ENCODE results near the gene HSD17B1. TPM values are rescaled to one million over a fixed set of nuclear protein-coding genes. Genes with fewer than 3 reads are reported as not detected.
"Not testable (repeated sequence)": the region's sequence is repeated elsewhere in the genome, so short reads cannot be mapped to it uniquely, and the experiment has no call there.

Gene HSD17B1
- 2.8 TPM for polyA plus RNA-seq (2013)

DNA sequence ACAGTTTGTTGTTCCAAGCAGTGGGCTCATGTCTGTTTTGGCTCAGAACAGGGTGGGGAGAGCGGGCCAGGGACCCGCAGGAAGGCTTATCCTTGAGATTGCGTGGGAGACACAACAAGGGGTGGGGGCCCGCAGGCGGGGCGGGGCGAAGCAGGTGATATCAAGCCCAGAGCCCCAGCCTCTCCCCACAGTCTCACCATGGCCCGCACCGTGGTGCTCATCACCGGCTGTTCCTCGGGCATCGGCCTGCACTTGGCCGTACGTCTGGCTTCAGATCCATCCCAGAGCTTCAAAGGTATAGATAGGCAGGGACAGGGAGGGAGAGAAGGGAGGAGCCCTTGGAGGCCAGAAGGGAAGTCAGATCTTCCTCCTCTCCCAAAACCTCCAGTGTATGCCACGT, at the start of gene HSD17B1:
Gene HSD17B1 (plus strand): TSS at position 188 of the 400 bp plus-strand sequence. CDS start 11 bp downstream, at position 199.
- peak within 1 kb of the TSS in 3 of 7 experiments; percentile 88 to 95 (median 93) for H3K4me3 ChIP-seq (ENCODE audit: control insufficient read depth in 1 of 7, extremely low read depth in 1 of 7, insufficient read depth in 4 of 7, low read depth in 2 of 7, low read length in 6 of 7)
- WGBS (ENCODE audit: insufficient coverage), result 98% methylated on average over 8 of the region's 15 CpGs
- POLR2A ChIA-PET; CTCF ChIA-PET; DNase-seq; H3K27me3 ChIP-seq (replicated peaks in 2 of 5; ENCODE audit: control insufficient read depth in 4 of 5, insufficient read depth in 5 of 5, low read length in 4 of 5); H3K9me3 ChIP-seq (ENCODE audit: control extremely low read depth in 1 of 5, control insufficient read depth in 4 of 5, insufficient read depth in 2 of 5, low read depth in 1 of 5, low read length in 4 of 5); H3K36me3 ChIP-seq (ENCODE audit: control insufficient read depth in 4 of 4, insufficient read depth in 4 of 4, low read length in 3 of 4): not testable (repeated sequence)
- H3K27ac ChIP-seq (ENCODE audit: insufficient read depth in 1 of 2, low read depth in 1 of 2, low read length in 2 of 2, poor library complexity in 1 of 2, severe bottlenecking in 2 of 2), result peak within 1 kb of the TSS in 1 of 2 experiments; percentile 92
- H3K4me1 ChIP-seq (ENCODE audit: control extremely low read depth in 1 of 4, control insufficient read depth in 4 of 4, insufficient read depth in 4 of 4, low read length in 3 of 4), result peaks cover 3 to 27% (median 20%) of the 10 kb centered on the region in 4 experiments

DNA sequence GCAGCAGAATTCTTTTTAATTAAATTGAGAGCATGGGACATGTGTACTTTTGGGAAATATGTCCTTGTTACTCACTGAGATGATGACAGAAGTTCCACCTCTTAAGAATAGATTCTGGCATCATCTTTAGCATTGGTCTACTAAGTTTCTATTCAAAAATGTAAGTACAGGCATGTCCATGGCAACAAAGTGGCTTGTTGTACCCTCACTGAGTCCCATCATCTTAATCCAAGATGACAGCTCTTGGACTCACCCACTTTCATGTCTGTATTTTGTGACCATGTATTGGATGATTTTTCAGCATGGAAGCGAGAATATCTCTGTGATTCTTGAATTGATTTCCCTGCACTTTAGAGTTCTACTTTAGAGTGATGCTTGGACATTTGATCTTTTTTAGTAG, 49.8 kb upstream of the HSD17B1 start:
- H3K9me3 ChIP-seq (ENCODE audit: control extremely low read depth in 1 of 5, control insufficient read depth in 4 of 5, insufficient read depth in 2 of 5, low read depth in 1 of 5, low read length in 4 of 5), result no peaks in the 10 kb centered on the region
- DNase-seq, result no peak
- 100% methylated on average over 1 of the region's 1 CpG for WGBS (ENCODE audit: insufficient coverage)
- ChIA-PET POLR2A (no interaction called here), CTCF (no interaction called here)
- peaks cover 0 to 3% (median 2%) of the 10 kb centered on the region in 4 experiments for H3K4me1 ChIP-seq (ENCODE audit: control extremely low read depth in 1 of 4, control insufficient read depth in 4 of 4, insufficient read depth in 4 of 4, low read length in 3 of 4)
- no peak overlapping the region for H3K27ac ChIP-seq (ENCODE audit: insufficient read depth in 1 of 2, low read depth in 1 of 2, low read length in 2 of 2, poor library complexity in 1 of 2, severe bottlenecking in 2 of 2)
- H3K27me3 ChIP-seq (replicated peaks in 2 of 5; ENCODE audit: control insufficient read depth in 4 of 5, insufficient read depth in 5 of 5, low read length in 4 of 5), result no peaks in the 10 kb centered on the region
- no peak overlapping the region for H3K4me3 ChIP-seq (ENCODE audit: control insufficient read depth in 1 of 7, extremely low read depth in 1 of 7, insufficient read depth in 4 of 7, low read depth in 2 of 7, low read length in 6 of 7)
- peaks cover 19 to 56% (median 36%) of the 10 kb centered on the region in 4 experiments for H3K36me3 ChIP-seq (ENCODE audit: control insufficient read depth in 4 of 4, insufficient read depth in 4 of 4, low read length in 3 of 4)

GRCh38 chr17:42507671-42508070, 45.1 kb upstream of the HSD17B1 start:
- Histone ChIP-seq H3K27ac (ENCODE audit: insufficient read depth in 1 of 2, low read depth in 1 of 2, low read length in 2 of 2, poor library complexity in 1 of 2, severe bottlenecking in 2 of 2) (no peak overlapping the region), H3K4me3 (ENCODE audit: control insufficient read depth in 1 of 7, extremely low read depth in 1 of 7, insufficient read depth in 4 of 7, low read depth in 2 of 7, low read length in 6 of 7) (no peak overlapping the region), H3K4me1 (ENCODE audit: control extremely low read depth in 1 of 4, control insufficient read depth in 4 of 4, insufficient read depth in 4 of 4, low read length in 3 of 4) (peaks cover 9 to 30% (median 27%) of the 10 kb centered on the region in 4 experiments), H3K27me3 (replicated peaks in 2 of 5; ENCODE audit: control insufficient read depth in 4 of 5, insufficient read depth in 5 of 5, low read length in 4 of 5) (no peaks in the 10 kb centered on the region), H3K36me3 (ENCODE audit: control insufficient read depth in 4 of 4, insufficient read depth in 4 of 4, low read length in 3 of 4) (peaks cover 9 to 54% (median 15%) of the 10 kb centered on the region in 4 experiments), H3K9me3 (ENCODE audit: control extremely low read depth in 1 of 5, control insufficient read depth in 4 of 5, insufficient read depth in 2 of 5, low read depth in 1 of 5, low read length in 4 of 5) (no peaks in the 10 kb centered on the region)
- DNase-seq, result no peak
- 97% methylated on average over 4 of the region's 4 CpGs for WGBS (ENCODE audit: insufficient coverage)
- ChIA-PET POLR2A (interaction anchor here (0.6 kb wide), 1 partner anchor 25 kb away, joined by 3 read pairs; no protein-coding TSS in a partner anchor), CTCF (interaction anchor here (0.8 to 6.6 kb wide), 8 partner anchors 11 to 86 kb away, joined by 3 to 44 read pairs (median 4); no protein-coding TSS in a partner anchor)

GRCh38 chr17:42508426-42509165, 44.1 kb upstream of the HSD17B1 start:
- Histone ChIP-seq H3K36me3 (ENCODE audit: control insufficient read depth in 4 of 4, insufficient read depth in 4 of 4, low read length in 3 of 4) (peaks cover 7 to 51% (median 11%) of the 10 kb centered on the region in 4 experiments), H3K27ac (ENCODE audit: insufficient read depth in 1 of 2, low read depth in 1 of 2, low read length in 2 of 2, poor library complexity in 1 of 2, severe bottlenecking in 2 of 2) (peak overlapping the region in 1 of 2 experiments; percentile 27), H3K27me3 (replicated peaks in 2 of 5; ENCODE audit: control insufficient read depth in 4 of 5, insufficient read depth in 5 of 5, low read length in 4 of 5) (no peaks in the 10 kb centered on the region), H3K9me3 (ENCODE audit: control extremely low read depth in 1 of 5, control insufficient read depth in 4 of 5, insufficient read depth in 2 of 5, low read depth in 1 of 5, low read length in 4 of 5) (no peaks in the 10 kb centered on the region), H3K4me3 (ENCODE audit: control insufficient read depth in 1 of 7, extremely low read depth in 1 of 7, insufficient read depth in 4 of 7, low read depth in 2 of 7, low read length in 6 of 7) (no peak overlapping the region), H3K4me1 (ENCODE audit: control extremely low read depth in 1 of 4, control insufficient read depth in 4 of 4, insufficient read depth in 4 of 4, low read length in 3 of 4) (peaks cover 9 to 30% (median 27%) of the 10 kb centered on the region in 4 experiments)
- no peak for DNase-seq
- POLR2A ChIA-PET, result interaction anchor here (0.6 to 0.9 kb wide), 3 partner anchors 11 to 85 kb away, joined by 3 read pairs; partner anchors contain the start of gene CAVIN1
- 72% methylated on average over 9 of the region's 12 CpGs for WGBS (ENCODE audit: insufficient coverage)
- CTCF ChIA-PET, result interaction anchor here (1.1 to 6.6 kb wide), 7 partner anchors 9 to 191 kb away, joined by 3 to 44 read pairs (median 4); no protein-coding TSS in a partner anchor

- ChIA-PET POLR2A (no interaction called here), CTCF (interaction anchor here (1.0 to 6.6 kb wide), 6 partner anchors 9 to 192 kb away, joined by 3 to 44 read pairs (median 4); no protein-coding TSS in a partner anchor)
- Histone ChIP-seq H3K4me3 (ENCODE audit: control insufficient read depth in 1 of 7, extremely low read depth in 1 of 7, insufficient read depth in 4 of 7, low read depth in 2 of 7, low read length in 6 of 7) (peak overlapping the region in 1 of 7 experiments; percentile 7), H3K27me3 (replicated peaks in 2 of 5; ENCODE audit: control insufficient read depth in 4 of 5, insufficient read depth in 5 of 5, low read length in 4 of 5) (no peaks in the 10 kb centered on the region), H3K27ac (ENCODE audit: insufficient read depth in 1 of 2, low read depth in 1 of 2, low read length in 2 of 2, poor library complexity in 1 of 2, severe bottlenecking in 2 of 2) (peak overlapping the region in 1 of 2 experiments; percentile 27), H3K9me3 (ENCODE audit: control extremely low read depth in 1 of 5, control insufficient read depth in 4 of 5, insufficient read depth in 2 of 5, low read depth in 1 of 5, low read length in 4 of 5) (no peaks in the 10 kb centered on the region), H3K36me3 (ENCODE audit: control insufficient read depth in 4 of 4, insufficient read depth in 4 of 4, low read length in 3 of 4) (peaks cover 4 to 53% (median 12%) of the 10 kb centered on the region in 4 experiments), H3K4me1 (ENCODE audit: control extremely low read depth in 1 of 4, control insufficient read depth in 4 of 4, insufficient read depth in 4 of 4, low read length in 3 of 4) (peaks cover 9 to 30% (median 27%) of the 10 kb centered on the region in 4 experiments)
- 62% methylated on average over 3 of the region's 5 CpGs for WGBS (ENCODE audit: insufficient coverage)
- no peak for DNase-seq
These were observed 43.3 kb upstream of the HSD17B1 start for GRCh38 chr17:42509409-42509808.

DNA sequence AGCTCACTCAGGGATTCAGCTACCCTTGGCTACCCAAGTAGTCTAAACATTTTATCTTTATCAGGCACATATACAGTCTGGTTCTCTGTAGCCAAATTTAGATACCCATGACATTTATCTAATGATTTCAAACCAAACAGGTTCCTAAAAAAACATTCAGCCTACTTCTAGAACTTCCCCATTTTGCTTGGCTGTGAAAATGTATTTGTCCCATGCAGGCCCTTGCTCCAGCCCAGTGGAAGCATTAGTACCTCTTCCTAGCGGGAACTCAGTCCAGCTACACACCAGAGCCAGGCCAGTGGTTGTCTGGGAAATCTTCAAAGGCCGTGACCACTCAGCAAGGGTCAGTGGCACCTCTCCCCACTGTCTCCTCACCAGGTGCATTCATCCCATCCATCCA, 42.9 kb upstream of the HSD17B1 start:
- CTCF ChIA-PET, result interaction anchor here (1.0 to 6.6 kb wide), 7 partner anchors 9 to 192 kb away, joined by 3 to 44 read pairs (median 4); no protein-coding TSS in a partner anchor

More for the DNA sequence above, 42.9 kb upstream of the HSD17B1 start:
- H3K4me3 ChIP-seq (ENCODE audit: control insufficient read depth in 1 of 7, extremely low read depth in 1 of 7, insufficient read depth in 4 of 7, low read depth in 2 of 7, low read length in 6 of 7), result peak overlapping the region in 1 of 7 experiments; percentile 7
- DNase-seq, result peak in 2 of 3 donors; percentile 40 to 48
- POLR2A ChIA-PET, result no interaction called here
- peaks cover 9 to 30% (median 27%) of the 10 kb centered on the region in 4 experiments for H3K4me1 ChIP-seq (ENCODE audit: control extremely low read depth in 1 of 4, control insufficient read depth in 4 of 4, insufficient read depth in 4 of 4, low read length in 3 of 4)
- H3K27me3 ChIP-seq (replicated peaks in 2 of 5; ENCODE audit: control insufficient read depth in 4 of 5, insufficient read depth in 5 of 5, low read length in 4 of 5), result no peaks in the 10 kb centered on the region
- peak overlapping the region in 1 of 2 experiments; percentile 27 for H3K27ac ChIP-seq (ENCODE audit: insufficient read depth in 1 of 2, low read depth in 1 of 2, low read length in 2 of 2, poor library complexity in 1 of 2, severe bottlenecking in 2 of 2)
- 54% methylated on average over 2 of the region's 2 CpGs for WGBS (ENCODE audit: insufficient coverage)
- H3K9me3 ChIP-seq (ENCODE audit: control extremely low read depth in 1 of 5, control insufficient read depth in 4 of 5, insufficient read depth in 2 of 5, low read depth in 1 of 5, low read length in 4 of 5), result no peaks in the 10 kb centered on the region
- peaks cover 2 to 55% (median 14%) of the 10 kb centered on the region in 4 experiments for H3K36me3 ChIP-seq (ENCODE audit: control insufficient read depth in 4 of 4, insufficient read depth in 4 of 4, low read length in 3 of 4)
